ENCODE data around the gene CD200. TPM values are rescaled to one million over a fixed set of nuclear protein-coding genes. Genes with fewer than 3 reads are reported as not detected.

Gene CD200
- total RNA-seq, 2 donors from 2014 or later, result 49.2 to 58.6 TPM

DNA sequence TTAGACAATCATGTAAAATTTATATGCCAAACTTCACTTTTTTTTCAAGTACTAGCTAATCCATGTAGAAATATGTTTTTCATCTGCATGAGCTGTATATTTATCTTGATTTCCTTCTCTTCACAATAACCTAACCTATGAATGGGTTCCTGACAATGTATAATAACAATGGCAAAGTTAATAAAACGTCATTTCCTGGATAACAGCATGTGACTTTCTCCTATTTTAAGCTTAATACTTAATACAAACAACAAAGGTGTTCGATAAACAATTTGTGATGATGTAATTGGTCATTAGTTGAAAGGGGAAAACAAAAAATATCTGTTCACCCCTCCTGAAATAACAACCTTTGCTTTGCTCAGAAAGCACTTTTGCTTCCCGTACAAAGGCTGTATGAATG is 20.4 kb downstream of the CD200 start:
- DNase-seq, result no peak
- H3K9me3 ChIP-seq (ENCODE audit: control insufficient read depth, low read length), result no peaks in the 10 kb centered on the region
- H3K27ac ChIP-seq (ENCODE audit: low read depth, low read length), result no peak overlapping the region
- no peak overlapping the region for H3K9ac ChIP-seq (ENCODE audit: extremely low read depth, low read length, poor library complexity, severe bottlenecking)
- no peaks in the 10 kb centered on the region for H3K4me1 ChIP-seq (ENCODE audit: control insufficient read depth, insufficient read depth, low read length)
- no peaks in the 10 kb centered on the region for H3K27me3 ChIP-seq (ENCODE audit: control insufficient read depth, insufficient read depth, low read length, poor library complexity, severe bottlenecking)
- TF ChIP-seq, protein P1, sequence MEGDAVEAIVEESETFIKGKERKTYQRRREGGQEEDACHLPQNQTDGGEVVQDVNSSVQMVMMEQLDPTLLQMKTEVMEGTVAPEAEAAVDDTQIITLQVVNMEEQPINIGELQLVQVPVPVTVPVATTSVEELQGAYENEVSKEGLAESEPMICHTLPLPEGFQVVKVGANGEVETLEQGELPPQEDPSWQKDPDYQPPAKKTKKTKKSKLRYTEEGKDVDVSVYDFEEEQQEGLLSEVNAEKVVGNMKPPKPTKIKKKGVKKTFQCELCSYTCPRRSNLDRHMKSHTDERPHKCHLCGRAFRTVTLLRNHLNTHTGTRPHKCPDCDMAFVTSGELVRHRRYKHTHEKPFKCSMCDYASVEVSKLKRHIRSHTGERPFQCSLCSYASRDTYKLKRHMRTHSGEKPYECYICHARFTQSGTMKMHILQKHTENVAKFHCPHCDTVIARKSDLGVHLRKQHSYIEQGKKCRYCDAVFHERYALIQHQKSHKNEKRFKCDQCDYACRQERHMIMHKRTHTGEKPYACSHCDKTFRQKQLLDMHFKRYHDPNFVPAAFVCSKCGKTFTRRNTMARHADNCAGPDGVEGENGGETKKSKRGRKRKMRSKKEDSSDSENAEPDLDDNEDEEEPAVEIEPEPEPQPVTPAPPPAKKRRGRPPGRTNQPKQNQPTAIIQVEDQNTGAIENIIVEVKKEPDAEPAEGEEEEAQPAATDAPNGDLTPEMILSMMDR (conservative IDR thresholded peaks at IDR 0.05), result no peak
- Mint-ChIP-seq H3K4me3 (no peak overlapping the region), H3K27me3 (ENCODE audit: insufficient read depth) (no peaks in the 10 kb centered on the region), H3K27ac (peak overlapping the region; percentile 28), H3K9me3 (no peaks in the 10 kb centered on the region), H3K36me3 (ENCODE audit: low read depth) (peaks cover 74% of the 10 kb centered on the region), H3K4me1 (peaks cover 49% of the 10 kb centered on the region)
- WGBS, 2 experiments (ENCODE audit: insufficient coverage in 1 of 2, insufficient read length in 1 of 2), result 80 to 92% methylated on average over 1 to 2 of the region's 3 CpGs
- H3K4me3 ChIP-seq (ENCODE audit: low read length), result no peak overlapping the region
- H3K36me3 ChIP-seq (ENCODE audit: control insufficient read depth, insufficient read depth, low read length), result peaks cover 76% of the 10 kb centered on the region

DNA sequence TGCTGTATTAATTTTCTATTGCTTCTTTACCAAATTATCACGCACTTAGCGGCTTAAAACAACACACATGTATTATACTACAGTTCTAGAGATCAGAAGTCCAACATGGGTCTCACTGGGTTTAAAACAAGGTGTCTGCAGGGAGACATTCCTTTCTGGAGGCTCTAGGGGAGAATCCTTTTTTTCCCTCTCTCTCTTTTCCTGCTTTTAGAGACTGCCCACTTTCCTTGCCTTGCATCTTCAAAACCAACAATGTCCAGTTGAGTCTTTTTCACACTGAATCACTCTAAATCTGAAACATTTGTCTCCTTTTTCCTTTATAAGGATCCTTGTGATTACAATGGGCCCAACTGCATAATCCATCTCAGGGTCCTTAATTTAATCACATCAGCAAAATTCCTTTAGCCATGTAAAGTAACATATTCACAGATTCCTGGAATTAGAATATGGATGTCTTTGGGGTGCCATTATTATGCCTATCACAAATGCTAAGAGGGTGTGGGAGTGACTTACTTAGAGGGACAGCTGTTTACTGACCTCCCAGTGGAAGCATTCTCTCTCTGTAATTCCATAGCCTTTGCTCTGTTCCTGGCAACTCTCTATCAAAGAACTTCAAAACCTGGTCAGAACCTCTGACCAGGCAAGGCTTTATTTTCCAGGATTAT is 21.8 kb downstream of the CD200 start:
- TF ChIP-seq, protein P1 (conservative IDR thresholded peaks at IDR 0.05), result no peak
- H3K4me1 Mint-ChIP-seq, result peaks cover 42% of the 10 kb centered on the region
- peaks cover 68% of the 10 kb centered on the region for H3K36me3 ChIP-seq (ENCODE audit: control insufficient read depth, insufficient read depth, low read length)
- no peak for DNase-seq
- H3K4me3 Mint-ChIP-seq, result no peak overlapping the region
- H3K9me3 Mint-ChIP-seq, result no peaks in the 10 kb centered on the region
- H3K9me3 ChIP-seq (ENCODE audit: control insufficient read depth, low read length), result no peaks in the 10 kb centered on the region
- H3K36me3 Mint-ChIP-seq (ENCODE audit: low read depth), result peaks cover 74% of the 10 kb centered on the region
- no peaks in the 10 kb centered on the region for H3K27me3 ChIP-seq (ENCODE audit: control insufficient read depth, insufficient read depth, low read length, poor library complexity, severe bottlenecking)
- H3K27me3 Mint-ChIP-seq (ENCODE audit: insufficient read depth), result no peaks in the 10 kb centered on the region
- H3K4me1 ChIP-seq (ENCODE audit: control insufficient read depth, insufficient read depth, low read length), result no peaks in the 10 kb centered on the region
- 88 to 100% methylated on average over 2 of the region's 2 CpGs for WGBS, 2 experiments (ENCODE audit: insufficient coverage in 1 of 2, insufficient read length in 1 of 2)
- H3K4me3 ChIP-seq (ENCODE audit: low read length), result no peak overlapping the region
- no peak overlapping the region for H3K9ac ChIP-seq (ENCODE audit: extremely low read depth, low read length, poor library complexity, severe bottlenecking)
- H3K27ac Mint-ChIP-seq, result peak overlapping the region; percentile 69
- H3K27ac ChIP-seq (ENCODE audit: low read depth, low read length), result no peak overlapping the region

DNA sequence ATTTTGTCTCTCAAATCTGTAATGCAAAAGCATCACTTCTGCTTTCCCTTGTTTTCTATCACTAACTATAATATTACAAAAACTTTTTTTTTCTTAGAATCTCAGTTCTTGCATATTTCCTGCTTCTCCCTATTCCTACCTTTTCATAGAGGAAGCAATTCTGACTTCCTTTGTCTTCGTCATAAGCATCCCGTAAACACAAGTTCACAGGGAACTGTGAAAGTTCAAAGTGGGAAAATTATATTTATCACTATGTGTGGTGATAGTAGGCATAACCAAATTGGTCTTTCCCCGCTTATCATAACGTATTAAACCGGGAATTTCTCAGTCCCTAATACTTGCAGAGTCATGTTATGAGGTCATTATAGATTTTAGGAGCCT is 22.3 kb downstream of the CD200 start:
- no peak for DNase-seq
- Mint-ChIP-seq H3K4me1 (peaks cover 38% of the 10 kb centered on the region), H3K27ac (no peak overlapping the region), H3K36me3 (ENCODE audit: low read depth) (peaks cover 70% of the 10 kb centered on the region), H3K4me3 (no peak overlapping the region), H3K27me3 (ENCODE audit: insufficient read depth) (no peaks in the 10 kb centered on the region), H3K9me3 (no peaks in the 10 kb centered on the region)
- Histone ChIP-seq H3K27ac (ENCODE audit: low read depth, low read length) (no peak overlapping the region), H3K4me3 (ENCODE audit: low read length) (no peak overlapping the region), H3K9ac (ENCODE audit: extremely low read depth, low read length, poor library complexity, severe bottlenecking) (no peak overlapping the region), H3K9me3 (ENCODE audit: control insufficient read depth, low read length) (no peaks in the 10 kb centered on the region), H3K4me1 (ENCODE audit: control insufficient read depth, insufficient read depth, low read length) (no peaks in the 10 kb centered on the region), H3K27me3 (ENCODE audit: control insufficient read depth, insufficient read depth, low read length, poor library complexity, severe bottlenecking) (no peaks in the 10 kb centered on the region), H3K36me3 (ENCODE audit: control insufficient read depth, insufficient read depth, low read length) (peaks cover 63% of the 10 kb centered on the region)
- TF ChIP-seq, protein P1 (conservative IDR thresholded peaks at IDR 0.05), result no peak
- 92% methylated on average over 5 of the region's 5 CpGs; no CpG with 5 or more reads in 1 of the 2 experiments for WGBS, 2 experiments (ENCODE audit: insufficient coverage in 1 of 2, insufficient read length in 1 of 2)

All from endodermal cell (in vitro differentiated cells).